ENCODE data around the gene TNXB. TPM values are rescaled to one million over a fixed set of nuclear protein-coding genes. Genes with fewer than 3 reads are reported as not detected.

TNXB gene
- total and polyA plus RNA-seq, 5 donors from 2014 or later = 0.15 to 11.2 (median 0.46) TPM; not detected in 2

- H3K9me3 Mint-ChIP-seq = peaks cover 0 to 2% (median 0%) of the 10 kb centered on the region in 7 donors
- H3K27ac Mint-ChIP-seq = no peak overlapping the region
- H3K27ac ChIP-seq (ENCODE audit: insufficient read depth, low read length, poor library complexity, severe bottlenecking) = no peak overlapping the region
- DNase-seq = no peak
- H3K4me3 Mint-ChIP-seq = no peak overlapping the region
- peaks cover 4% of the 10 kb centered on the region for H3K4me1 ChIP-seq (ENCODE audit: control insufficient read depth, insufficient read depth, low read length, poor library complexity, severe bottlenecking)
- ATAC-seq (ENCODE audit: low read depth in 2 of 2) = no peak
- H3K36me3 Mint-ChIP-seq = peaks cover 14% of the 10 kb centered on the region
- H3K27me3 Mint-ChIP-seq = peaks cover 25% of the 10 kb centered on the region
- H3K27me3 ChIP-seq (ENCODE audit: control insufficient read depth, insufficient read depth, low read length) = no peaks in the 10 kb centered on the region
- peaks cover 0 to 6% (median 0%) of the 10 kb centered on the region in 4 donors for H3K4me1 Mint-ChIP-seq
- no peaks in the 10 kb centered on the region for H3K36me3 ChIP-seq (ENCODE audit: control insufficient read depth, insufficient read depth, low read length)
- H3K9me3 ChIP-seq (ENCODE audit: control insufficient read depth in 2 of 2, low read length in 2 of 2) = no peaks in the 10 kb centered on the region
- no peak overlapping the region for H3K4me3 ChIP-seq (ENCODE audit: low read depth, low read length)
Measured at GRCh38 chr6:32084780-32085179, 24.4 kb downstream of the TNXB start.

- H3K9me3 Mint-ChIP-seq = peaks cover 0 to 2% (median 0%) of the 10 kb centered on the region in 7 donors
- H3K27ac ChIP-seq (ENCODE audit: insufficient read depth, low read length, poor library complexity, severe bottlenecking) = no peak overlapping the region
- peaks cover 21% of the 10 kb centered on the region for H3K27me3 Mint-ChIP-seq
- peak overlapping the region in 1 of 3 donors; percentile 69 for H3K27ac Mint-ChIP-seq
- H3K4me1 ChIP-seq (ENCODE audit: control insufficient read depth, insufficient read depth, low read length, poor library complexity, severe bottlenecking) = peaks cover 4% of the 10 kb centered on the region
- H3K27me3 ChIP-seq (ENCODE audit: control insufficient read depth, insufficient read depth, low read length) = no peaks in the 10 kb centered on the region
- no peaks in the 10 kb centered on the region for H3K9me3 ChIP-seq (ENCODE audit: control insufficient read depth in 2 of 2, low read length in 2 of 2)
- H3K36me3 Mint-ChIP-seq = peaks cover 14% of the 10 kb centered on the region
- no peak overlapping the region for H3K4me3 Mint-ChIP-seq
- peaks cover 0 to 6% (median 0%) of the 10 kb centered on the region in 4 donors for H3K4me1 Mint-ChIP-seq
- ATAC-seq (ENCODE audit: low read depth in 2 of 2) (no peak), DNase-seq (no peak)
- H3K36me3 ChIP-seq (ENCODE audit: control insufficient read depth, insufficient read depth, low read length) = no peaks in the 10 kb centered on the region
- H3K4me3 ChIP-seq (ENCODE audit: low read depth, low read length) = no peak overlapping the region
Measured at GRCh38 chr6:32083812-32084768, 25.0 kb downstream of the TNXB start.

- H3K9me3 Mint-ChIP-seq = peaks cover 0 to 2% (median 0%) of the 10 kb centered on the region in 7 donors
- ATAC-seq (ENCODE audit: low read depth in 2 of 2) = no peak
Measured at GRCh38 chr6:32082935-32083334, 26.2 kb downstream of the TNXB start.

GRCh38 chr6:32082478-32082877, 26.7 kb downstream of the TNXB start:
- Mint-ChIP-seq H3K27me3 (peaks cover 21% of the 10 kb centered on the region), H3K4me1 (peaks cover 0 to 5% (median 2%) of the 10 kb centered on the region in 4 donors), H3K9me3 (peaks cover 0 to 2% (median 0%) of the 10 kb centered on the region in 7 donors), H3K27ac (no peak overlapping the region), H3K36me3 (peaks cover 14% of the 10 kb centered on the region), H3K4me3 (no peak overlapping the region)
- DNase-seq (no peak), ATAC-seq (ENCODE audit: low read depth in 2 of 2) (no peak)
- peaks cover 4% of the 10 kb centered on the region for H3K4me1 ChIP-seq (ENCODE audit: control insufficient read depth, insufficient read depth, low read length, poor library complexity, severe bottlenecking)
- no peaks in the 10 kb centered on the region for H3K27me3 ChIP-seq (ENCODE audit: control insufficient read depth, insufficient read depth, low read length)
- H3K27ac ChIP-seq (ENCODE audit: insufficient read depth, low read length, poor library complexity, severe bottlenecking) = no peak overlapping the region
- H3K9me3 ChIP-seq (ENCODE audit: control insufficient read depth in 2 of 2, low read length in 2 of 2) = no peaks in the 10 kb centered on the region
- no peak overlapping the region for H3K4me3 ChIP-seq (ENCODE audit: low read depth, low read length)
- no peaks in the 10 kb centered on the region for H3K36me3 ChIP-seq (ENCODE audit: control insufficient read depth, insufficient read depth, low read length)

More at GRCh38 chr6:32082935-32083334, 26.2 kb downstream of the TNXB start:
- no peak for DNase-seq
- Mint-ChIP-seq H3K27me3 (peaks cover 21% of the 10 kb centered on the region), H3K4me1 (peaks cover 0 to 4% (median 2%) of the 10 kb centered on the region in 4 donors), H3K4me3 (no peak overlapping the region), H3K36me3 (peaks cover 14% of the 10 kb centered on the region), H3K27ac (no peak overlapping the region)
- Histone ChIP-seq H3K4me3 (ENCODE audit: low read depth, low read length) (no peak overlapping the region), H3K27me3 (ENCODE audit: control insufficient read depth, insufficient read depth, low read length) (no peaks in the 10 kb centered on the region), H3K27ac (ENCODE audit: insufficient read depth, low read length, poor library complexity, severe bottlenecking) (no peak overlapping the region), H3K36me3 (ENCODE audit: control insufficient read depth, insufficient read depth, low read length) (no peaks in the 10 kb centered on the region), H3K4me1 (ENCODE audit: control insufficient read depth, insufficient read depth, low read length, poor library complexity, severe bottlenecking) (peaks cover 4% of the 10 kb centered on the region), H3K9me3 (ENCODE audit: control insufficient read depth in 2 of 2, low read length in 2 of 2) (no peaks in the 10 kb centered on the region)

- no peak for DNase-seq
- H3K27ac Mint-ChIP-seq = no peak overlapping the region
- Histone ChIP-seq H3K36me3 (ENCODE audit: control insufficient read depth, insufficient read depth, low read length) (no peaks in the 10 kb centered on the region), H3K27ac (ENCODE audit: insufficient read depth, low read length, poor library complexity, severe bottlenecking) (no peak overlapping the region), H3K27me3 (ENCODE audit: control insufficient read depth, insufficient read depth, low read length) (no peaks in the 10 kb centered on the region), H3K4me1 (ENCODE audit: control insufficient read depth, insufficient read depth, low read length, poor library complexity, severe bottlenecking) (no peaks in the 10 kb centered on the region), H3K4me3 (ENCODE audit: low read depth, low read length) (no peak overlapping the region), H3K9me3 (ENCODE audit: control insufficient read depth in 2 of 2, low read length in 2 of 2) (no peaks in the 10 kb centered on the region)
- peaks cover 0 to 2% (median 0%) of the 10 kb centered on the region in 7 donors for H3K9me3 Mint-ChIP-seq
- ATAC-seq (ENCODE audit: low read depth in 2 of 2) = no peak
- H3K4me1 Mint-ChIP-seq = peaks cover 0 to 5% (median under 1%) of the 10 kb centered on the region in 4 donors
- H3K4me3 Mint-ChIP-seq = no peak overlapping the region
- H3K27me3 Mint-ChIP-seq = peaks cover 15% of the 10 kb centered on the region
- H3K36me3 Mint-ChIP-seq = peaks cover 14% of the 10 kb centered on the region
Measured at GRCh38 chr6:32081168-32081990, 27.8 kb downstream of the TNXB start.

- no peaks in the 10 kb centered on the region for H3K27me3 Mint-ChIP-seq
- no peak for ATAC-seq (ENCODE audit: low read depth in 2 of 2)
- H3K9me3 Mint-ChIP-seq = peaks cover 0 to 2% (median 0%) of the 10 kb centered on the region in 7 donors
- no peak overlapping the region for H3K27ac Mint-ChIP-seq
- H3K27me3 ChIP-seq (ENCODE audit: control insufficient read depth, insufficient read depth, low read length) = no peaks in the 10 kb centered on the region
- DNase-seq = no peak
- H3K36me3 Mint-ChIP-seq = peaks cover 14% of the 10 kb centered on the region
- H3K9me3 ChIP-seq (ENCODE audit: control insufficient read depth in 2 of 2, low read length in 2 of 2) = no peaks in the 10 kb centered on the region
- H3K27ac ChIP-seq (ENCODE audit: insufficient read depth, low read length, poor library complexity, severe bottlenecking) = no peak overlapping the region
- H3K4me1 Mint-ChIP-seq = peaks cover 0 to 5% (median 0%) of the 10 kb centered on the region in 4 donors
- no peak overlapping the region for H3K4me3 Mint-ChIP-seq
- H3K4me1 ChIP-seq (ENCODE audit: control insufficient read depth, insufficient read depth, low read length, poor library complexity, severe bottlenecking) = no peaks in the 10 kb centered on the region
- H3K36me3 ChIP-seq (ENCODE audit: control insufficient read depth, insufficient read depth, low read length) = no peaks in the 10 kb centered on the region
- H3K4me3 ChIP-seq (ENCODE audit: low read depth, low read length) = no peak overlapping the region
Measured at GRCh38 chr6:32079566-32080290, 29.4 kb downstream of the TNXB start.

GRCh38 chr6:32076321-32076809, 32.8 kb downstream of the TNXB start:
- Mint-ChIP-seq H3K9me3 (no peaks in the 10 kb centered on the region), H3K4me1 (peaks cover 0 to 5% (median 0%) of the 10 kb centered on the region in 4 donors), H3K36me3 (peaks cover 10% of the 10 kb centered on the region), H3K4me3 (no peak overlapping the region), H3K27ac (no peak overlapping the region), H3K27me3 (no peaks in the 10 kb centered on the region)
- no peaks in the 10 kb centered on the region for H3K9me3 ChIP-seq (ENCODE audit: control insufficient read depth in 2 of 2, low read length in 2 of 2)
- no peak overlapping the region for H3K27ac ChIP-seq (ENCODE audit: insufficient read depth, low read length, poor library complexity, severe bottlenecking)
- H3K4me3 ChIP-seq (ENCODE audit: low read depth, low read length) = no peak overlapping the region
- no peaks in the 10 kb centered on the region for H3K27me3 ChIP-seq (ENCODE audit: control insufficient read depth, insufficient read depth, low read length)
- H3K36me3 ChIP-seq (ENCODE audit: control insufficient read depth, insufficient read depth, low read length) = no peaks in the 10 kb centered on the region
- ATAC-seq (ENCODE audit: low read depth in 2 of 2) (no peak), DNase-seq (no peak)
- H3K4me1 ChIP-seq (ENCODE audit: control insufficient read depth, insufficient read depth, low read length, poor library complexity, severe bottlenecking) = no peaks in the 10 kb centered on the region
